HG02678 (cell line): Measurements from ENCODE around the gene CCDC90B.
"Not testable (repeated sequence)": the region's sequence is repeated elsewhere in the genome, so short reads cannot be mapped to it uniquely, and the experiment has no call there.

Experiments
- ATAC-seq: cut with Tn5 transposase; IDR thresholded peaks from one replicate; pipeline ENCODE4 v1.9.1; 2021; ENCODE audit warnings: mild to moderate bottlenecking, moderate library complexity; ENCODE audit not compliant: unreplicated experiment

Gene CCDC90B

DNA sequence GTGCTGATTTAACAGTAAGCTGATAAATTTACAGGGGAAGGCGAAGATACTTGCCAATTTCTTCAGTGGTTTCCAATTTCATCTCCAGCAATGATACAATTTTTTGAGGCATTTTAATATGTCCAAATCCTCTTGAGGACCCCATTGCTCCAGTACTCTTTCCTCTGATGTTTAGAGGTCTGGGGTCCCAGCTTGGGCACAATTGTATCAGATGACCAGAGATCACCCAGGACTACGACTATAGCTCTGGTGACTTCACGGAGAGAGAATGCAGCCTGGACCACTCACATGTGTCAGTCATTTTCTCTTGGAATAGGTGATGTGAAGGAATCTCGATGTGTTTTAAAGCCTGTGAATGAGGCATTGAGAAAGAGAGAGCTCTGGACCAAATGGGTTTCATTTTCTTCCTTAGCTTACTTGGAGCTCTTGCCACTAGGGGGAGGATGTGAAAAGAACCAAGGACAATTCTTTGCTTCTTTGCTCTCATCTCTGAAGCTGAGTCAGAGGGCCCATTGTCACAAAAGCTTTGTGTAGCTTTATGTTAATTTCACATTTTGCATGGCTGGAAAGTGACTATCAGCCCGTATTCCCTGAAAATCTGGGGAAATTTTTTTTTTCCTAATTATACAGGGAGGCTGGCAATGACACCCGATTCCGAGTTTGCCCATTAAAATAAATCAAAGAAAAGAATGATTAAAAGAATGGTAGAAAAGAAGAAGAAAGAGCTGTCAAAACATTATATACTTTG, 6.7 kb upstream of the CCDC90B start:
- ATAC-seq = peak; percentile 75

DNA sequence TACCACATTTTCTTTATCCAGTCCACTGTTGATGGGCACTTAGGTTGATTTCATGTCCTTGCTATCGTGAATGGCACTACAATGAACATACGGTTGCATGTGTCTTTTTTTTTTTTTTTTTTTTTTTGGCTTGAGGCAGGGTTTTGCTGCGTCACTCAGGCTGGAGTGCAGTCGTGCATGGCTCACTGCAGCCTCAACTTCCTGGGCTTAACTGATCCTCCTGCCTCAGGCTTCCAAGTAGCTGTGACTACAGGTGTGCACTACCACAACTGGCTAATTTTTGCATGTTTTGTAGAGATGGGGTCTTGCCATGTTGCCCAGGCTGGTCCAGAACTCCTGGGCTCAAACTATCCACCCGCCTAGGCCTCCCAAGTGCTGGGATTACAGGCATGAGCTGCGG, 1.5 kb upstream of the CCDC90B start:
- ATAC-seq = no peak

DNA sequence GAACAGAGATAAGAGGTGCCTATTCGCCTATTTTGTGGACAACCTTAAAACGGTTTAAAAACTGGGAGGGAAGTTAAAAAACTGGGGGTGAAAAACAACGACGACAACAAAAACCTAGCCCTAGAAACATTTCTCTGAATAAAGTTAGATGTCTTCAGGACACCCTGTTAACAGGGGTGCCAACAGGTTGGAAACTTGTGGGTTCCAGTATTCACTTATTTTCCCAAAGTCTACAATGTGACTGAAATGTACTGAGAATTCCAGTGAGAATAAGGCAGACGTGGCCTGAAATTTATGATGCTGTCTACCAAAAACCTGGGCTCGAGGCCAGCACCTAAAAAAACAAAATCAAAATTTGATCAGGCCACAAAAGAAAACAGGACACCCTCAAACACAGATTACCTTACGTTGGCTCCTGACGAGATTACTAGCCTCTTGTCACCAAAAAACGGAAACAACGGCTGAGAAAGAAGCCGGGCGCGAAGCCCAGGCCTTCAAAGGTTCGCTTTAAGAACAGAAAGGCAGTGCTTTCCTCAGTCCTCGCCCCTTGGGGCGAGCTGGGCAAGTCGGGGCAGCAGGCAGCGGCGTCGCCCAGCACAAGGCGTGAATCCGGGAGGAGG, 906 bp downstream of the CCDC90B start:
- peak; percentile 43 for ATAC-seq

DNA sequence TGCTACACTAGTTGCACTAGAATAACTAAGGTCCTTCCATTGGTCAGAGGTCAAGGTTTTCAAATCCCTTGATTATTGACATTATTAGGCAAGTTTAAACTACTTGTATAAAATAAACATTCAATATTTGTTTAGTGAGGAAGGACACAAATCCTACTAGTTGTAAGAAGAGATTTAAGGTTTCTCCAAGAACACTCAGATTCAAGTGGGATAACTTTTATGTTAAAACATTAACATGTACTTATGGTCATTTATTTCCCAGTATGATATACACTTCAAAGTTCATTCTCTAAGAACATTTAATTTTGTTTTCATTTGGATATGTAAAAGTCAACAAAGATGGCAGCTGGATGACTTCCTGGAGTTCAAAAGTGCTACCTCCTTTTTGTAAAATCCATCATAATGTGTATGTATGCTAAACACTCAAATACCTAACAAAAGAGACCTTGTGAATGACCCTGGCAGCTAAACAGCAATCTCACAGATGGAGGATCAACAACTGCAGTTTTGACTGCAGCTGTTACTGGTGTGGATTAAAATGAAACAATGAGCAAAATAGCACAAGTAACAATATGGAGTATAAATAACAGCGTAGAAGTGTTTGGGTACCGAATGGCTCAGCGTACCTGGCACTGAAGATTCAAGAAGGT, 1.5 kb downstream of the CCDC90B start:
- ATAC-seq = no peak

DNA sequence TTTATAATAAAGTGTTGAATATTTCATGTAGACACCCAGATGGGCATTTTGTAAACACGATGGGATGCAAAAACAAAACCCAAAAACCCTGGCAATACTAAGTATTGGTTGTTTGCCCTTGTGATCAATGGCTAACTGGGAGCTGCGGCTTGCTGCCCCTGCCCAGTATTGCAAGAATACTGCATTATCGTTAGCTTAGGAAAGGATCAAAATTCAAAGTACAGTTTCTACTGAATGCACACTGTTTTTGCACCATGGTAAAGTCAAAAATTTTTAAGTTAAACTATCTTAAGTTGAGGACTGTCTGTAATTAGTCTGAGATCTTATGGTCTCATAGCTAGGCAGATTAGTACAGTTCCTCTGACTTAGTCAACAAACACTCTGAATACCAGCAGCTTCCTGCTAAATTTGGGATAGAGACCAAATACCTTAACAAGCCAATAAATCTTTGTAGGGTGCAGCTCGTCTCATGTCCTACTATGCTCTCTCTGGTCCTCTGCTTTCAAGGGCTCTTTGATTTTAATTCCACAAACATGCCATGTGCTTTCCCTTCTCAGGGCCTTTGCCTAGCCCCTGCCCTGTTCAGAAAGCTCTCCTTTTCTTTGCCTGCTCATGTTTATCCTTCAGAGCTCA, 4.0 kb downstream of the CCDC90B start:
- ATAC-seq = no peak

DNA sequence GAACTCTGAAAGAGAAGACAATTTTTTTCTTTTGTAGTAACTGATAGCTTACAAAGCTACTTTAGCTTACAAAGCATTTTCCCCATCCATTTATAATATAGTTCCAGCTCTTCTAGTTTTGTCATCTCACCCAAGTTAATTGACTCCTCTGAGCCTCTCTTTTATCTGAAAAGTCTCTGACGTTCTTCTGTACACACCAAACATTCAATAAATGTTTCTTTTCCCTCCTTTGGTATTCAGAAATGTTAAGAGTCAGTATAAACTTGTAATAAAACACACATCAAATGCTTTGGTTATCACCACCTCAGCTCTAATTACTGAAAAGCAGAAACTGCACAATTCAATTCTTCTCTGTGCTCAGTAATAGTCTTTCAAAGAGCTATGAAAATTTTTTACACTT, 5.9 kb downstream of the CCDC90B start:
- no peak for ATAC-seq

GRCh38 chr11:83278351-83278750, 7.8 kb downstream of the CCDC90B start:
- no peak for ATAC-seq

GRCh38 chr11:83275888-83276641, 10.1 kb downstream of the CCDC90B start:
- ATAC-seq = no peak

DNA sequence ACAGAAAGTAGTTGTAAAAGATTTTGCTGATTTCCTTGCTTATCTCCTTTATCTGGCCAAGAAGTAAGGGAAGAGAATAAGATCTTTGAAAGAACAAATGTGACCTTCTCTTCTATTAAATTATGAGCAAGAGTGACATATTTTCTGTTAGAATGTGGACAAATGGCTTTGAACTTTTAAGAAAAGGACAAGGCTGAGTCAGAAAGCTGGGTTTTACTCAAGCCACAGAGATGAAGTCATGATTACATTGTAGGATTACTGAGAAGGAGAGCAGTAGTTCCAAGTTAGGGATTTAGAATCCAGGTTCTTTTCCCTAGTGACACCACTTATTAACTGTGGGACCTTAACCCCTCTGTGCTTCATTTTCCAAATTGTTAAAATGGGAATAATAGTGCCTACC, 13.5 kb downstream of the CCDC90B start:
- no peak for ATAC-seq

DNA sequence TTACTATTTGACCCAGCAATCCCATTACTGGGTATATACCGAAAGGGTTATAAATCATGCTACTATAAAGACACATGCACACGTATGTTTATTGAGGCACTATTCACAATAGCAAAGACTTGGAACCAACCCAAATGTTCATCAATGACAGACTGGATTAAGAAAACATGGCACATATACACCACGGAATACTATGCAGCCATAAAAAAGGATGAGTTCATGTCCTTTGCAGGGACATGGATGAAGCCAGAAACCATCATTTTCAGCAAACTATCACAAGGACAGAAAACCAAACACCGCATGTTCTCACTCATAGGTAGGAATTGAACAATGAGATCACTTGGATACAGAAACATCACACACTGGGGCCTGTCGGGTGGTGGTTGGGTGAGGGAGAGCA, 14.4 kb downstream of the CCDC90B start:
- ATAC-seq = not testable (repeated sequence)

- not testable (repeated sequence) for ATAC-seq
Measured at GRCh38 chr11:83269080-83269479, 17.1 kb downstream of the CCDC90B start.

- no peak for ATAC-seq
Measured at GRCh38 chr11:83265331-83265730, 20.8 kb downstream of the CCDC90B start.

DNA sequence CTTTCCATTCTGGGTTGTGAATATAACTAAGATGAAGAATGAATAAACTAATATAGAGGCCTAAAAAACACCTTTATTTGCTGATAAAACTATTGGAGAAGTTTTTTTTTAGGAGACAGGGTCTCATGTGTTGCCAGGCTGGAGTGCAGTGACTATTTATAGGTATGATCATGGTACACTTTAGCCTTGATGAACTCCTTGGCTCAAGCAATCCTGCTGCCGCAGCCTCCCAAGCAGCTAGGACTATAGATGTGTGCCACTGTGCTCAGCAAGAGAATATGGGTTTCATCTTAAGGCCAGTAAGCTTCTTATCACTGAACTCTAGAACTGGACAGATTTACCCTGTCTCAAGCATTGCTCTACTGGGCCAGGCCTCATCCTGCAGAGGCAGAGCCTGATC, 26.6 kb downstream of the CCDC90B start:
- ATAC-seq = no peak

- ATAC-seq = no peak
Measured at GRCh38 chr11:83257761-83258168, 28.4 kb downstream of the CCDC90B start.

- ATAC-seq = no peak
Measured at GRCh38 chr11:83256602-83257340, 29.4 kb downstream of the CCDC90B start.

- no peak for ATAC-seq
Measured at GRCh38 chr11:83255366-83255765, 30.8 kb downstream of the CCDC90B start.

DNA sequence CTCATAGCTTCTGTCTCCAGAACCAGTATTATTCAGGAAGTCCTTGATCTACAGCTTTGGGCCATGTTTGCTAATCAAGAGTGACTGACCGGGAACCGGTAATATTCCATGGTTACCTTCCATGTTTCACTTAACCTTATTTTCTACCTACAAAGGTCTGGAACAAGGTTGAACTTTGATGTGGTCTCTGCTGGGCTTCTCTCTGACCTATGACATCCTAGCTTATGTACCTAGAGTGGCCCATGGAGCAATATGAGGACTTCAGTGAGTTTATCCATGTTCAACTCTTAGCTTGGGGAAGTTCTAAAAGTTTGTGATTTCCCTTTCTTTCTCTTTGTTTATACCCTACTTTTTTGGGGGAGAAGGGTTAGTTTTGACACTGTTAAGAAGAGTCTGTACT, 33.2 kb downstream of the CCDC90B start:
- ATAC-seq = no peak

DNA sequence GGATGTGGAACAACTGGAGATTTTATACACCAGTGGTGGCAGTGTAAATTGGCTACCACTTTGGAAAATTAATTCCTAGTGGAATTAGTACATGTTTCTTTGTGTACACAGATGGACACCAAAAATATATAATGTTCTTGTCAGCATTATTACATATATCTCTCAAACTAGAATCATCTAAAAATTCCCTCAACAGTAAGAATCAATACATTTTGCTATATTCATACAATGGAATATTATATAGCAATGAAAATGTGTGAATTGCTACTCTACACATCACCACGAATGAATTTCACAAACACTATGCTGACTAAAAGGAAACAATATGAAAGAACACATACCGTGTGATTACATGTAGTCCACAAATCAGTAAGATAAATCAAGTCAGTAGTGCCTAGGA, 33.9 kb downstream of the CCDC90B start:
- no peak for ATAC-seq

DNA sequence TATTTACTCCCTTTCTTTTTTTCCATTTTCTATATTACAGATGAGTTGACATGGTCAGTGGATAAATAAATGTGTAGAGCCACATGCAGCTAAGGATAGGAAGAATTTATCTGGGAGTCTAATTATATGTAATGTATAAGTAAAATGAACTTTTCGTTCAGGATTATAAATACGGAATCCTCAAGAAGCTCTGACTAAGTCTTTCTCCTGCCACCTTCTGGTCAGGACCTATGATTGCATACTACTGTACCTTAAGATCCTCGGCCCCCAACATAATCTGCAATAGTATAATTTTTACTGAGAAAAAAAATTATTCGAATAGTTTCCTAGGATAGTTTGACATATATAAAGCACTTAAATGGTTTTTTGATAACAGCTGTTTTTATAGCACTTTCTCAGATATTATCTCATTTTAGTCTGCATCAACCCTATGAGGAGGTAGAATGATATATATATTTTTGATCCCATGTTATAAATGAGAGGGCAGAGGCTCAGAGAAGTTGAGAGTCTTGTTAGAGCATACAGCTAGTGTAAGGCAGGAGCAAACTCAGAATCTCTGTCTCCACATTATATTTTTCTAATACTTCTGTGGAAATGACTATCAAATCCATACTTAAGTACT, 36.1 kb downstream of the CCDC90B start:
- ATAC-seq = peak; percentile 71

DNA sequence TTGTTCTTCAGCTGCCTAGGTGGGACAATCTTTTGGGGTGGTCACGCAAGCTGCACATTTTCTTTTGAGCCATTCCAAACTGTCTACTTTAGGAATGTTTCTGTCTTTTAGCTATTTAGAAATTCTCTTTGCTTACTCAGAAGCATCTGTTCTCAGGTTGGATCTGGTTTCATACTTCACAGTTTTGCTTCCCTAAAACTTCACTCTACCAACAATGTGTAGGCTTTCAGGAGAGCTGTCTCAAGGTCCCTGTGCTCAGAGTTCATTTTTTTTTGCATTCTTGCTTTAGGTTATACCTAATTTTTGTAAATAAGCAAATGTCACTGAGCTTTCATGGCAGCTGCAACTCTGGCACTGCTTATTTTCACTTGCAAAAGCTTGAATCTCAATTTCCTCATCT, 36.7 kb downstream of the CCDC90B start:
- ATAC-seq = no peak
